ENCODE results near the gene KIF16B.

DNA sequence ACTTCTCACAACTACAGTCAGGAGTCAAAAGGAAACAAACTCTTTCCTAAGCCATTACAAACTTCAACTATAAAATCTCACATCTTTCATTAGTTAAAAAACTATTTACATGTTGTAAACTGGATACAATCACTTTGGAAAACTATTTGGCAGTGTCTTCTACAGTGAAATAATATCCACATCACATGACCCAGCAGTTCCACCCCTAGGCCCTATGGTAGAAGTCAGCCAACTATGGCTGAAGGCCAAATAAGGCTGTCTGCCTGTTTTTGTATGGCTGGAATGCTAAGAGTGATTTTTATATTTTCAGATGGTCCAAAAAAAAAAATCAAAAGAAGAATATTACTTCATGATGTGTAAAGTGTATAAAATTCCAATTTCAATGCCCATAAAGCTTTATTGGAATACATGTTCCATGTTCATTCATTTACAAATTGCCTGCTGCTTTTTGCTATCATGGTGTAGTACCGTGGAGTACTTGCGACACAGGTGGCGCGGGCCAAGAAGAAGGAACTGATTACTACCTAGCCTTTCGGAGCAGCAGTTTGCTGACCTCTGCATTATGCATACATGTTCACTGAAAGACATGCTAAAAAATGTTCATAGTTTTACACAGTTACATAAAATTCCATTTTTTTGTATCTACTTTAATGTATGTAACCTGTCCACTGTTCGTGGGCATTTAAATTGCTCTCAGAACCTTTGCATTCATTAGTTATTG is 129.0 kb downstream of the KIF16B start:
- TF ChIP-seq POLR2A (IDR thresholded peaks at IDR 0.05) (no peak), EP300 (IDR thresholded peaks at IDR 0.05) (peak in 1 of 2 donors; percentile 12)
- TF ChIP-seq, protein P1, sequence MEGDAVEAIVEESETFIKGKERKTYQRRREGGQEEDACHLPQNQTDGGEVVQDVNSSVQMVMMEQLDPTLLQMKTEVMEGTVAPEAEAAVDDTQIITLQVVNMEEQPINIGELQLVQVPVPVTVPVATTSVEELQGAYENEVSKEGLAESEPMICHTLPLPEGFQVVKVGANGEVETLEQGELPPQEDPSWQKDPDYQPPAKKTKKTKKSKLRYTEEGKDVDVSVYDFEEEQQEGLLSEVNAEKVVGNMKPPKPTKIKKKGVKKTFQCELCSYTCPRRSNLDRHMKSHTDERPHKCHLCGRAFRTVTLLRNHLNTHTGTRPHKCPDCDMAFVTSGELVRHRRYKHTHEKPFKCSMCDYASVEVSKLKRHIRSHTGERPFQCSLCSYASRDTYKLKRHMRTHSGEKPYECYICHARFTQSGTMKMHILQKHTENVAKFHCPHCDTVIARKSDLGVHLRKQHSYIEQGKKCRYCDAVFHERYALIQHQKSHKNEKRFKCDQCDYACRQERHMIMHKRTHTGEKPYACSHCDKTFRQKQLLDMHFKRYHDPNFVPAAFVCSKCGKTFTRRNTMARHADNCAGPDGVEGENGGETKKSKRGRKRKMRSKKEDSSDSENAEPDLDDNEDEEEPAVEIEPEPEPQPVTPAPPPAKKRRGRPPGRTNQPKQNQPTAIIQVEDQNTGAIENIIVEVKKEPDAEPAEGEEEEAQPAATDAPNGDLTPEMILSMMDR (IDR thresholded peaks at IDR 0.05) = no peak
